Measurements from ENCODE around the gene CSN3. TPM values are rescaled to one million over a fixed set of nuclear protein-coding genes. Genes with fewer than 3 reads are reported as not detected.
"Not testable (repeated sequence)": the region's sequence is repeated elsewhere in the genome, so short reads cannot be mapped to it uniquely, and the experiment has no call there.

CSN3 gene
- polyA plus RNA-seq (2013), result not detected in 2 replicates

- not testable (repeated sequence) for H3K79me1 ChIP-seq (ENCODE audit: low read length); H2BK120ac ChIP-seq (ENCODE audit: insufficient read depth, low read length, poor library complexity); H3K18ac ChIP-seq (ENCODE audit: low read length); H2BK12ac ChIP-seq (ENCODE audit: low read length); H4K8ac ChIP-seq (ENCODE audit: low read depth, low read length); H3K4me3 ChIP-seq (ENCODE audit: low read depth, low read length); H3K9ac ChIP-seq (ENCODE audit: low read length); H3K27me3 ChIP-seq (ENCODE audit: insufficient read depth, low read length); H2AK5ac ChIP-seq (ENCODE audit: low read length); H3K23ac ChIP-seq (ENCODE audit: low read length); H3K4ac ChIP-seq (ENCODE audit: low read depth, low read length); H3K27ac ChIP-seq (ENCODE audit: low read depth, low read length); H4K12ac ChIP-seq (ENCODE audit: low read depth, low read length); H3K36me3 ChIP-seq (ENCODE audit: control insufficient read depth in 1 of 2, insufficient read depth in 2 of 2, low read length in 2 of 2); H3K4me1 ChIP-seq (ENCODE audit: control insufficient read depth in 1 of 2, insufficient read depth in 2 of 2, low read length in 2 of 2); DNase-seq; H2AFZ ChIP-seq (ENCODE audit: insufficient read depth, low read length, poor library complexity); H3K79me2 ChIP-seq (ENCODE audit: control insufficient read depth, insufficient read depth, low read length, poor library complexity); H3K9me3 ChIP-seq (ENCODE audit: insufficient read depth, low read depth, low read length); H2BK5ac ChIP-seq (ENCODE audit: low read depth, low read length, poor library complexity); H3K14ac ChIP-seq (ENCODE audit: low read length); H4K91ac ChIP-seq (ENCODE audit: low read depth, low read length); H3K4me2 ChIP-seq (ENCODE audit: low read length)
- no CpG with 5 or more reads among the region's 3 CpGs for WGBS (ENCODE audit: extremely low coverage, insufficient coverage, insufficient read length)
Observed at GRCh38 chr4:70242297-70242696, at the start of gene CSN3. Gene CSN3, plus strand, starts transcription at chr4:70242597. Its CDS starts 2,223 bp downstream, at chr4:70244820.

- H2BK120ac ChIP-seq (ENCODE audit: insufficient read depth, low read length, poor library complexity), result no peak overlapping the region
- WGBS (ENCODE audit: extremely low coverage, insufficient coverage, insufficient read length), result no CpG with 5 or more reads among the region's 2 CpGs
- no peak overlapping the region for H4K12ac ChIP-seq (ENCODE audit: low read depth, low read length)
Observed at GRCh38 chr4:70192895-70193294, 49.5 kb upstream of the CSN3 start.

GRCh38 chr4:70195425-70195824, 47.0 kb upstream of the CSN3 start, which contains the start of gene ODAM:
Gene ODAM, plus strand, starts transcription at chr4:70195725. Its CDS starts 819 bp downstream, at chr4:70196544.
- H3K79me2 ChIP-seq (ENCODE audit: control insufficient read depth, insufficient read depth, low read length, poor library complexity), result no peaks in the 10 kb centered on the region
- no peak for DNase-seq
- H3K36me3 ChIP-seq (ENCODE audit: control insufficient read depth in 1 of 2, insufficient read depth in 2 of 2, low read length in 2 of 2), result no peaks in the 10 kb centered on the region
- H3K18ac ChIP-seq (ENCODE audit: low read length), result no peak within 1 kb of the TSS
- H2AFZ ChIP-seq (ENCODE audit: insufficient read depth, low read length, poor library complexity), result no peak within 1 kb of the TSS
- no peaks in the 10 kb centered on the region for H3K27me3 ChIP-seq (ENCODE audit: insufficient read depth, low read length)
- no peak within 1 kb of the TSS for H4K12ac ChIP-seq (ENCODE audit: low read depth, low read length)
- no peaks in the 10 kb centered on the region for H3K9me3 ChIP-seq (ENCODE audit: insufficient read depth, low read depth, low read length)
- no peak within 1 kb of the TSS for H3K23ac ChIP-seq (ENCODE audit: low read length)
- H3K9ac ChIP-seq (ENCODE audit: low read length), result no peak within 1 kb of the TSS
- peaks cover 0 to 2% of the 10 kb centered on the region in 2 experiments for H3K4me1 ChIP-seq (ENCODE audit: control insufficient read depth in 1 of 2, insufficient read depth in 2 of 2, low read length in 2 of 2)
- H3K4me3 ChIP-seq (ENCODE audit: low read depth, low read length), result no peak within 1 kb of the TSS
- H3K79me1 ChIP-seq (ENCODE audit: low read length), result no peaks in the 10 kb centered on the region
- no peak within 1 kb of the TSS for H3K27ac ChIP-seq (ENCODE audit: low read depth, low read length)
- H2BK5ac ChIP-seq (ENCODE audit: low read depth, low read length, poor library complexity), result no peak within 1 kb of the TSS
- no peak within 1 kb of the TSS for H3K4me2 ChIP-seq (ENCODE audit: low read length)
- no peak within 1 kb of the TSS for H3K14ac ChIP-seq (ENCODE audit: low read length)
- H4K91ac ChIP-seq (ENCODE audit: low read depth, low read length), result no peak within 1 kb of the TSS
- no peak within 1 kb of the TSS for H4K8ac ChIP-seq (ENCODE audit: low read depth, low read length)
- no peak within 1 kb of the TSS for H2AK5ac ChIP-seq (ENCODE audit: low read length)
- WGBS (ENCODE audit: extremely low coverage, insufficient coverage, insufficient read length), result no CpG with 5 or more reads among the region's 1 CpG
- H2BK120ac ChIP-seq (ENCODE audit: insufficient read depth, low read length, poor library complexity), result no peak within 1 kb of the TSS
- H3K4ac ChIP-seq (ENCODE audit: low read depth, low read length), result no peak within 1 kb of the TSS
- no peak within 1 kb of the TSS for H2BK12ac ChIP-seq (ENCODE audit: low read length)

More at GRCh38 chr4:70192895-70193294, 49.5 kb upstream of the CSN3 start:
- Histone ChIP-seq H3K9me3 (ENCODE audit: insufficient read depth, low read depth, low read length) (no peaks in the 10 kb centered on the region), H3K9ac (ENCODE audit: low read length) (no peak overlapping the region), H2AFZ (ENCODE audit: insufficient read depth, low read length, poor library complexity) (no peak overlapping the region), H3K14ac (ENCODE audit: low read length) (no peak overlapping the region), H3K4me1 (ENCODE audit: control insufficient read depth in 1 of 2, insufficient read depth in 2 of 2, low read length in 2 of 2) (no peaks in the 10 kb centered on the region), H3K36me3 (ENCODE audit: control insufficient read depth in 1 of 2, insufficient read depth in 2 of 2, low read length in 2 of 2) (no peaks in the 10 kb centered on the region), H3K4ac (ENCODE audit: low read depth, low read length) (no peak overlapping the region), H3K27me3 (ENCODE audit: insufficient read depth, low read length) (no peaks in the 10 kb centered on the region), H3K27ac (ENCODE audit: low read depth, low read length) (no peak overlapping the region), H3K79me2 (ENCODE audit: control insufficient read depth, insufficient read depth, low read length, poor library complexity) (no peaks in the 10 kb centered on the region), H3K23ac (ENCODE audit: low read length) (no peak overlapping the region), H2BK5ac (ENCODE audit: low read depth, low read length, poor library complexity) (no peak overlapping the region), H2BK12ac (ENCODE audit: low read length) (no peak overlapping the region), H3K79me1 (ENCODE audit: low read length) (no peaks in the 10 kb centered on the region), H2AK5ac (ENCODE audit: low read length) (no peak overlapping the region), H3K18ac (ENCODE audit: low read length) (no peak overlapping the region), H3K4me3 (ENCODE audit: low read depth, low read length) (no peak overlapping the region), H4K8ac (ENCODE audit: low read depth, low read length) (no peak overlapping the region), H4K91ac (ENCODE audit: low read depth, low read length) (no peak overlapping the region), H3K4me2 (ENCODE audit: low read length) (no peak overlapping the region)
- DNase-seq, result no peak

GRCh38 chr4:70196857-70197256, 45.5 kb upstream of the CSN3 start:
- Histone ChIP-seq H2BK5ac (ENCODE audit: low read depth, low read length, poor library complexity) (no peak overlapping the region), H4K12ac (ENCODE audit: low read depth, low read length) (no peak overlapping the region), H2AFZ (ENCODE audit: insufficient read depth, low read length, poor library complexity) (no peak overlapping the region), H4K91ac (ENCODE audit: low read depth, low read length) (no peak overlapping the region), H3K79me1 (ENCODE audit: low read length) (no peaks in the 10 kb centered on the region), H3K27me3 (ENCODE audit: insufficient read depth, low read length) (no peaks in the 10 kb centered on the region), H3K23ac (ENCODE audit: low read length) (no peak overlapping the region), H3K9me3 (ENCODE audit: insufficient read depth, low read depth, low read length) (no peaks in the 10 kb centered on the region), H3K18ac (ENCODE audit: low read length) (no peak overlapping the region), H3K4me1 (ENCODE audit: control insufficient read depth in 1 of 2, insufficient read depth in 2 of 2, low read length in 2 of 2) (peaks cover 0 to 2% of the 10 kb centered on the region in 2 experiments), H4K8ac (ENCODE audit: low read depth, low read length) (no peak overlapping the region), H2BK12ac (ENCODE audit: low read length) (no peak overlapping the region), H3K27ac (ENCODE audit: low read depth, low read length) (no peak overlapping the region), H3K4me3 (ENCODE audit: low read depth, low read length) (no peak overlapping the region), H3K14ac (ENCODE audit: low read length) (no peak overlapping the region), H3K36me3 (ENCODE audit: control insufficient read depth in 1 of 2, insufficient read depth in 2 of 2, low read length in 2 of 2) (no peaks in the 10 kb centered on the region), H3K9ac (ENCODE audit: low read length) (no peak overlapping the region), H3K4ac (ENCODE audit: low read depth, low read length) (no peak overlapping the region), H3K4me2 (ENCODE audit: low read length) (no peak overlapping the region), H3K79me2 (ENCODE audit: control insufficient read depth, insufficient read depth, low read length, poor library complexity) (no peaks in the 10 kb centered on the region), H2BK120ac (ENCODE audit: insufficient read depth, low read length, poor library complexity) (no peak overlapping the region), H2AK5ac (ENCODE audit: low read length) (no peak overlapping the region)
- peak in 1 of 2 donors; percentile 57 for DNase-seq
- WGBS (ENCODE audit: extremely low coverage, insufficient coverage, insufficient read length), result no CpG with 5 or more reads among the region's 2 CpGs

Data from trophoblast cell (in vitro differentiated cells and primary cell).